Esophagus squamous epithelium (tissue), 5 donors: ENCODE results near the gene GREB1. TPM values are rescaled to one million over a fixed set of nuclear protein-coding genes. Genes with fewer than 3 reads are reported as not detected.

Experiments used
- DNase-seq: peaks from one replicate; lab custom pipeline; 2025; lab: John Stamatoyannopoulos, UW
- H3K27ac ChIP-seq, 4 donors: fragments of 200-600 bp; sonication (generic); one replicate each; pipeline ENCODE4 v1.5.1; 2016 to 2019; ENCODE audit warnings: mild to moderate bottlenecking in 1 of 4
- H3K27me3 ChIP-seq, 4 donors: fragments of 200-600 bp; sonication (generic); 1 replicate in 3 of 4; 2 replicates in 1 of 4; pipeline versions ENCODE4 v1.5.1 to v1.6.0; 2017 to 2021; ENCODE audit warnings: antibody characterized with exemption in 1 of 4
- H3K36me3 ChIP-seq, 3 donors: fragments of 200-600 bp; sonication (generic); one replicate each; pipeline ENCODE4 v1.5.1; 2016 to 2019
- H3K4me1 ChIP-seq, 3 donors: fragments of 200-600 bp; sonication (generic); one replicate each; pipeline ENCODE4 v1.5.1; 2017 to 2019
- H3K4me3 ChIP-seq, 4 donors: fragments of 200-600 bp; sonication (generic); 1 replicate in 3 of 4; 2 replicates in 1 of 4; pipeline ENCODE4 v1.5.1; 2016 to 2019; ENCODE audit warnings: mild to moderate bottlenecking in 2 of 4, moderate library complexity in 1 of 4
- H3K9me3 ChIP-seq, 3 donors: fragments of 200-600 bp; sonication (generic); one replicate each; pipeline ENCODE4 v1.5.1; 2016 to 2019
- POLR2A ChIP-seq, 4 donors: fragments of 450-650 bp; IDR thresholded peaks; one replicate each; pipeline ENCODE4 v1.6.1; 2017; ENCODE audit warnings: antibody characterized with exemption in 4 of 4, mild to moderate bottlenecking in 4 of 4, moderate library complexity in 3 of 4
- WGBS, 2 donors: methylation state at CpG; one replicate each; pipeline ENCODE4 v1.1.5; 2018; 5-methylcytosine and 5-hydroxymethylcytosine counted together
- intact Hi-C: fragments of 100-400 bp; cut with DNase I; formaldehyde crosslinking; loops from one replicate; pipeline ENCODE4 v1.15.0; 2022
- small RNA-seq, 4 donors: library from RNA; depleted of rRNA; stranded (forward); fragments of <200 nt; gene quantifications; one replicate each; pipeline ENCODE3, GENCODE V24; 2016
- total RNA-seq, 4 donors: library from RNA; depleted of rRNA; stranded (reverse); fragments of >200 nt; gene quantifications; one replicate each; pipeline ENCODE4 v1.1.0, GENCODE V29; 2016
- TF ChIP-seq, protein P1 (sequence below), 6 experiments: fragments of 450-650 bp in 4 of 6; fragments of 200-600 bp in 2 of 6; sonication (generic) in 2 of 6; IDR thresholded peaks; one replicate each; pipeline ENCODE4 v1.5.1; 2016 to 2019; ENCODE audit warnings: antibody characterized with exemption in 6 of 6, mild to moderate bottlenecking in 4 of 6, moderate library complexity in 4 of 6
- donor health status: DM: yes; HTN: yes; CAD: no.

The GREB1 gene
- total RNA-seq, 4 donors from 2014 or later = 0.08 to 1.7 (median 0.51) TPM

DNA sequence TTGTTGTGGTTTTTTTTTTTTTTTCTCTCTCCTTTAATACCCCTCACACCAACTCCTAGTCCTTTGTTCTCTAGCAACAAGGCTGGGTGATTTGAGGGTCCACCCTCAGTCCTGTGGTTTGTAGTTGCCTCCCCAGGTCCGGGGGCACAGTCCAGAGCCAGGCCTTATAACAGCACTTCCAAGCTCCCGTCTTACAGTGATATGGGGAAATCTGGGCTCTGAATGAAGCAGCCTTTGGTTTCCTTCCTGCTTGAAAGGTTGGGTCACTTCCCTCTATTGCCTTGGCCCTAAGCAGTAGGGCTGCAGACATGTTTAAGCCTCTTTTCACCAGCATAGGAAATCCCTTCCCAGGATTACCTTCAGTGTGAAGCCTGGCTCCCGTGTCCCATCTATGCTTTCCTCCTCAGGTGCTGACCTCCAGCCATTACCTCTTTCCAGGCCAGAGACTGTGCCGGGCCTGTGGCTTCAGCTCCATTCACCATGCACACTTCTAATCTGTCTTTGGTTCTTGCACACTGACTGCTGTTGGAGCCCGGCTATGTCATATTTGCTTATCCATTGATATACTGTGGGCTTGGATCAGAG is 157.3 kb downstream of the GREB1 start:
- no peak overlapping the region for H3K27ac ChIP-seq
- intact Hi-C loops = no loop called here
- no peak for DNase-seq
- 83 to 84% methylated on average over 3 to 5 of the region's 5 CpGs for WGBS, 2 donors
- H3K36me3 ChIP-seq = no peaks in the 10 kb centered on the region
- no peak overlapping the region for H3K4me3 ChIP-seq
- TF ChIP-seq, protein P1, sequence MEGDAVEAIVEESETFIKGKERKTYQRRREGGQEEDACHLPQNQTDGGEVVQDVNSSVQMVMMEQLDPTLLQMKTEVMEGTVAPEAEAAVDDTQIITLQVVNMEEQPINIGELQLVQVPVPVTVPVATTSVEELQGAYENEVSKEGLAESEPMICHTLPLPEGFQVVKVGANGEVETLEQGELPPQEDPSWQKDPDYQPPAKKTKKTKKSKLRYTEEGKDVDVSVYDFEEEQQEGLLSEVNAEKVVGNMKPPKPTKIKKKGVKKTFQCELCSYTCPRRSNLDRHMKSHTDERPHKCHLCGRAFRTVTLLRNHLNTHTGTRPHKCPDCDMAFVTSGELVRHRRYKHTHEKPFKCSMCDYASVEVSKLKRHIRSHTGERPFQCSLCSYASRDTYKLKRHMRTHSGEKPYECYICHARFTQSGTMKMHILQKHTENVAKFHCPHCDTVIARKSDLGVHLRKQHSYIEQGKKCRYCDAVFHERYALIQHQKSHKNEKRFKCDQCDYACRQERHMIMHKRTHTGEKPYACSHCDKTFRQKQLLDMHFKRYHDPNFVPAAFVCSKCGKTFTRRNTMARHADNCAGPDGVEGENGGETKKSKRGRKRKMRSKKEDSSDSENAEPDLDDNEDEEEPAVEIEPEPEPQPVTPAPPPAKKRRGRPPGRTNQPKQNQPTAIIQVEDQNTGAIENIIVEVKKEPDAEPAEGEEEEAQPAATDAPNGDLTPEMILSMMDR (IDR thresholded peaks at IDR 0.05) = no peak
- TF ChIP-seq POLR2A (IDR thresholded peaks at IDR 0.05) = no peak
- H3K4me1 ChIP-seq = peaks cover 0 to 20% (median 15%) of the 10 kb centered on the region in 3 donors
- H3K27me3 ChIP-seq = peaks cover 0 to 6% (median 0%) of the 10 kb centered on the region in 4 donors
- no peaks in the 10 kb centered on the region for H3K9me3 ChIP-seq

Small RNA genes within 50 kb of the gene (small RNA-seq; reads per million reads assigned to genes)
- 0 reads per million in 4 donors for gene MIR4429
- gene RN7SL674P = 0 to 0.18 (median 0.04) reads per million in 4 donors
- 0 to 0.07 (median 0) reads per million in 4 donors for gene RNA5SP84
- 0 to 0.18 (median 0) reads per million in 4 donors for gene RNU2-13P

Other genes with a start within 250 kb of the GREB1 start
- 10 to 100 TPM; 15.2 to 50.5 (median 21.4) TPM for gene ROCK2, start 189.4 kb upstream of the GREB1 start, total RNA-seq
- gene E2F6, start 67.9 kb upstream of the GREB1 start, total RNA-seq = 10 to 100 TPM in 2 of 4 donors, 1 to 10 TPM in 2; 3.6 to 14.5 (median 9.9) TPM
- not detected for gene NTSR2, start 136.2 kb downstream of the GREB1 start, total RNA-seq
- gene LPIN1, start 212.6 kb downstream of the GREB1 start, total RNA-seq = 10 to 100 TPM; 16.9 to 80.9 (median 39.7) TPM